Mesenchymal stem cell (in vitro differentiated cells and primary cell): Measurements from ENCODE around the gene MCEE.

Source experiments
- DNase-seq: peaks from one replicate; pipeline ENCODE4 v3.0.0-alpha.2; 2013
- H2AFZ ChIP-seq: one replicate; pipeline ENCODE4 v1.6.1; 2013; ENCODE audit warnings: low read depth, mild to moderate bottlenecking, control low read depth, inconsistent platforms, low read length, moderate library complexity
- H2AK5ac ChIP-seq: 2 replicates; pipeline ENCODE4 v1.6.1; 2013; ENCODE audit warnings: low read length, moderate library complexity, mild to moderate bottlenecking, inconsistent platforms; ENCODE audit not compliant: severe bottlenecking
- H2BK120ac ChIP-seq: one replicate; pipeline ENCODE4 v1.6.1; 2013; ENCODE audit warnings: low read depth, mild to moderate bottlenecking, inconsistent platforms, low read length, moderate library complexity
- H2BK12ac ChIP-seq, 2 experiments: one replicate each; pipeline ENCODE4 v1.6.1; 2013; ENCODE audit warnings: inconsistent platforms in 2 of 2, low read length in 2 of 2, mild to moderate bottlenecking in 2 of 2, moderate library complexity in 2 of 2, control low read depth in 1 of 2
- H2BK15ac ChIP-seq: one replicate; pipeline ENCODE4 v1.6.1; 2013; ENCODE audit warnings: mild to moderate bottlenecking, low read depth, inconsistent platforms; ENCODE audit not compliant: poor library complexity, severe bottlenecking
- H2BK5ac ChIP-seq: 2 replicates; pipeline ENCODE4 v1.6.1; 2013; ENCODE audit warnings: low read depth, mild to moderate bottlenecking, low read length, control low read depth, inconsistent platforms; ENCODE audit not compliant: poor library complexity, severe bottlenecking
- H3K14ac ChIP-seq, 2 experiments: one replicate each; pipeline ENCODE4 v1.6.1; 2013; ENCODE audit warnings: inconsistent platforms in 2 of 2, low read length in 2 of 2, control low read depth in 1 of 2, mild to moderate bottlenecking in 1 of 2, moderate library complexity in 1 of 2
- H3K18ac ChIP-seq, 2 experiments: one replicate each; pipeline ENCODE4 v1.6.1; 2013; ENCODE audit warnings: inconsistent platforms in 2 of 2, low read length in 2 of 2, control low read depth in 1 of 2, low read depth in 1 of 2, mild to moderate bottlenecking in 1 of 2
- H3K23ac ChIP-seq, 2 experiments: one replicate each; pipeline ENCODE4 v1.6.1; 2013; ENCODE audit warnings: inconsistent platforms in 2 of 2, low read length in 2 of 2, mild to moderate bottlenecking in 2 of 2, moderate library complexity in 2 of 2, control low read depth in 1 of 2
- H3K27ac ChIP-seq: 2 replicates; pipeline ENCODE4 v1.5.1; 2013; ENCODE audit warnings: mild to moderate bottlenecking, moderate library complexity, low read length, control low read depth, inconsistent platforms; ENCODE audit not compliant: poor library complexity, severe bottlenecking
- H3K27me3 ChIP-seq, 2 experiments: 2 replicates each; pipeline versions ENCODE4 v1.6.1 to v1.7.0; 2013; ENCODE audit warnings: low read length in 2 of 2, mild to moderate bottlenecking in 2 of 2, moderate library complexity in 2 of 2, control low read depth in 1 of 2, inconsistent platforms in 1 of 2; ENCODE audit not compliant: control insufficient read depth in 1 of 2, insufficient read depth in 1 of 2
- H3K36me3 ChIP-seq, 2 experiments: 2 replicates each; pipeline versions ENCODE4 v1.6.1 to v1.7.0; 2013; ENCODE audit warnings: low read length in 2 of 2, control low read depth in 1 of 2, inconsistent platforms in 1 of 2, low read depth in 1 of 2, mild to moderate bottlenecking in 1 of 2; ENCODE audit not compliant: insufficient read depth in 2 of 2, control insufficient read depth in 1 of 2
- H3K4ac ChIP-seq, 2 experiments: one replicate each; pipeline ENCODE4 v1.6.1; 2013; ENCODE audit warnings: inconsistent platforms in 2 of 2, low read length in 2 of 2, mild to moderate bottlenecking in 2 of 2, moderate library complexity in 2 of 2, control low read depth in 1 of 2, low read depth in 1 of 2
- H3K4me1 ChIP-seq: 2 replicates; pipeline ENCODE4 v1.6.1; 2013; ENCODE audit warnings: low read depth, low read length, control low read depth; ENCODE audit not compliant: control insufficient read depth, insufficient read depth
- H3K4me2 ChIP-seq: 2 replicates; pipeline ENCODE4 v1.6.1; 2013; ENCODE audit warnings: low read length, mild to moderate bottlenecking, inconsistent platforms; ENCODE audit not compliant: poor library complexity, severe bottlenecking
- H3K4me3 ChIP-seq, 2 experiments: 2 replicates each; pipeline versions ENCODE4 v1.5.1 to v1.7.0; 2013; ENCODE audit warnings: low read length in 2 of 2, mild to moderate bottlenecking in 2 of 2, control low read depth in 1 of 2, low read depth in 1 of 2; ENCODE audit not compliant: insufficient read depth in 1 of 2
- H3K79me1 ChIP-seq: replicated peaks from 2 replicates; pipeline ENCODE4 v1.6.1; 2013; ENCODE audit warnings: mild to moderate bottlenecking, control low read depth, low read length, inconsistent platforms; ENCODE audit not compliant: poor library complexity, severe bottlenecking
- H3K9ac ChIP-seq: 2 replicates; pipeline ENCODE4 v1.7.0; 2013; ENCODE audit warnings: mild to moderate bottlenecking, low read length, moderate library complexity
- H3K9me3 ChIP-seq: 2 replicates; pipeline ENCODE4 v1.7.0; 2013; ENCODE audit warnings: mild to moderate bottlenecking, low read length; ENCODE audit not compliant: control insufficient read depth
- H4K8ac ChIP-seq: one replicate; pipeline ENCODE4 v1.6.1; 2013; ENCODE audit warnings: inconsistent platforms, mild to moderate bottlenecking, low read length, moderate library complexity
- H4K91ac ChIP-seq: one replicate; pipeline ENCODE4 v1.6.1; 2013; ENCODE audit warnings: mild to moderate bottlenecking, low read length, inconsistent platforms
- WGBS: methylation state at CpG from one replicate; pipeline ENCODE4 v1.1.7; 2013; ENCODE audit warnings: mixed read lengths; 5-methylcytosine and 5-hydroxymethylcytosine counted together

The MCEE gene

GRCh38 chr2:71154798-71155197, 24.8 kb upstream of the MCEE start:
- H3K9ac ChIP-seq = no peak overlapping the region
- no peak overlapping the region for H2BK12ac ChIP-seq
- no peak overlapping the region for H3K14ac ChIP-seq
- H3K4me1 ChIP-seq = peaks cover 9% of the 10 kb centered on the region
- no peak overlapping the region for H2AFZ ChIP-seq
- DNase-seq = peak; percentile 3
- 45% methylated on average over 5 of the region's 6 CpGs for WGBS
- H2BK5ac ChIP-seq = no peak overlapping the region
- no peak overlapping the region for H3K4ac ChIP-seq
- no peak overlapping the region for H3K27ac ChIP-seq
- H3K79me1 ChIP-seq = no peaks in the 10 kb centered on the region
- H2AK5ac ChIP-seq = no peak overlapping the region
- H4K8ac ChIP-seq = no peak overlapping the region
- H3K27me3 ChIP-seq = peaks cover 33 to 38% of the 10 kb centered on the region in 2 experiments
- no peak overlapping the region for H2BK120ac ChIP-seq
- H3K9me3 ChIP-seq = no peaks in the 10 kb centered on the region
- no peak overlapping the region for H2BK15ac ChIP-seq
- peaks cover 10 to 11% of the 10 kb centered on the region in 2 experiments for H3K36me3 ChIP-seq
- H3K4me2 ChIP-seq = no peak overlapping the region
- no peak overlapping the region for H3K18ac ChIP-seq
- H3K4me3 ChIP-seq = no peak overlapping the region
- H3K23ac ChIP-seq = no peak overlapping the region
- H4K91ac ChIP-seq = no peak overlapping the region

- H3K14ac ChIP-seq = no peak overlapping the region
- H3K36me3 ChIP-seq = peaks cover 12 to 16% of the 10 kb centered on the region in 2 experiments
- no peaks in the 10 kb centered on the region for H3K79me1 ChIP-seq
- H2BK15ac ChIP-seq = no peak overlapping the region
- H2BK12ac ChIP-seq = no peak overlapping the region
- H2AK5ac ChIP-seq = no peak overlapping the region
- no peak for DNase-seq
- H4K8ac ChIP-seq = no peak overlapping the region
- H3K9ac ChIP-seq = no peak overlapping the region
- H3K4me2 ChIP-seq = no peak overlapping the region
- peaks cover 9% of the 10 kb centered on the region for H3K4me1 ChIP-seq
- H3K27me3 ChIP-seq = peaks cover 33 to 38% of the 10 kb centered on the region in 2 experiments
- no peak overlapping the region for H2AFZ ChIP-seq
- H3K18ac ChIP-seq = no peak overlapping the region
- no peaks in the 10 kb centered on the region for H3K9me3 ChIP-seq
- H2BK120ac ChIP-seq = no peak overlapping the region
- no peak overlapping the region for H3K4me3 ChIP-seq
- H3K23ac ChIP-seq = no peak overlapping the region
- H4K91ac ChIP-seq = no peak overlapping the region
- H2BK5ac ChIP-seq = no peak overlapping the region
- no peak overlapping the region for H3K27ac ChIP-seq
- 77% methylated on average over 7 of the region's 8 CpGs for WGBS
- H3K4ac ChIP-seq = no peak overlapping the region
Measured at GRCh38 chr2:71154279-71154678, 24.2 kb upstream of the MCEE start.

GRCh38 chr2:71153585-71154224, 23.7 kb upstream of the MCEE start:
- no peak overlapping the region for H2BK15ac ChIP-seq

GRCh38 chr2:71151620-71152019, 21.6 kb upstream of the MCEE start:
- no peak overlapping the region for H2BK5ac ChIP-seq
- no peak overlapping the region for H3K9ac ChIP-seq
- H2BK15ac ChIP-seq = no peak overlapping the region
- H2AFZ ChIP-seq = no peak overlapping the region
- no peak overlapping the region for H3K23ac ChIP-seq
- H3K4me2 ChIP-seq = no peak overlapping the region
- no peak overlapping the region for H4K91ac ChIP-seq
- H3K79me1 ChIP-seq = no peaks in the 10 kb centered on the region
- no peak overlapping the region for H3K27ac ChIP-seq
- WGBS = 95% methylated on average over 1 of the region's 1 CpG
- no peak overlapping the region for H3K4ac ChIP-seq
- H3K4me3 ChIP-seq = no peak overlapping the region
- DNase-seq = no peak
- H2BK120ac ChIP-seq = no peak overlapping the region
- H3K14ac ChIP-seq = no peak overlapping the region
- peaks cover 22 to 40% of the 10 kb centered on the region in 2 experiments for H3K36me3 ChIP-seq
- no peak overlapping the region for H4K8ac ChIP-seq
- H3K4me1 ChIP-seq = peaks cover 1% of the 10 kb centered on the region
- H2BK12ac ChIP-seq = no peak overlapping the region
- no peak overlapping the region for H2AK5ac ChIP-seq
- H3K9me3 ChIP-seq = no peaks in the 10 kb centered on the region
- H3K18ac ChIP-seq = no peak overlapping the region
- peaks cover 26 to 30% of the 10 kb centered on the region in 2 experiments for H3K27me3 ChIP-seq

More at GRCh38 chr2:71153585-71154224, 23.7 kb upstream of the MCEE start:
- no peaks in the 10 kb centered on the region for H3K79me1 ChIP-seq
- no peaks in the 10 kb centered on the region for H3K9me3 ChIP-seq
- no peak overlapping the region for H2BK5ac ChIP-seq
- H3K36me3 ChIP-seq = peaks cover 15 to 21% of the 10 kb centered on the region in 2 experiments
- peak overlapping the region in 1 of 2 experiments; percentile 24 for H3K23ac ChIP-seq
- H3K27ac ChIP-seq = no peak overlapping the region
- no peak overlapping the region for H4K91ac ChIP-seq
- H3K14ac ChIP-seq = peak overlapping the region in 1 of 2 experiments; percentile 11
- no peak overlapping the region for H3K4me2 ChIP-seq
- no peak overlapping the region for H4K8ac ChIP-seq
- no peak overlapping the region for H2BK12ac ChIP-seq
- DNase-seq = no peak
- H2BK120ac ChIP-seq = no peak overlapping the region
- no peak overlapping the region for H3K18ac ChIP-seq
- H3K4me1 ChIP-seq = peaks cover 9% of the 10 kb centered on the region
- H3K27me3 ChIP-seq = peaks cover 33 to 38% of the 10 kb centered on the region in 2 experiments
- no peak overlapping the region for H3K9ac ChIP-seq
- H2AK5ac ChIP-seq = no peak overlapping the region
- no peak overlapping the region for H2AFZ ChIP-seq
- no peak overlapping the region for H3K4me3 ChIP-seq
- no peak overlapping the region for H3K4ac ChIP-seq
- 93% methylated on average over 9 of the region's 11 CpGs for WGBS
